Measurements from ENCODE around the gene SALL3.

The SALL3 gene

DNA sequence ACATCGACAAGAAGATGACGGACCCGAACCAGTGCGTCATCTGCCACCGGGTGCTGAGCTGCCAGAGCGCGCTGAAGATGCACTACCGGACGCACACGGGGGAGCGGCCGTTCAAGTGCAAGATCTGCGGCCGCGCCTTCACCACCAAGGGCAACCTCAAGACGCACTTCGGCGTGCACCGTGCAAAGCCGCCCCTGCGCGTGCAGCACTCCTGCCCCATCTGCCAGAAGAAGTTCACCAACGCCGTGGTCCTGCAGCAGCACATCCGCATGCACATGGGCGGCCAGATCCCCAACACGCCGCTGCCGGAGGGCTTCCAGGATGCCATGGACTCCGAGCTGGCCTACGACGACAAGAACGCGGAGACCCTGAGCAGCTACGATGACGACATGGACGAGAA, 14.4 kb downstream of the SALL3 start:
- no peaks in the 10 kb centered on the region for H3K9me3 ChIP-seq (ENCODE audit: control insufficient read depth, insufficient read depth, low read length)
- no CpG with 5 or more reads among the region's 37 CpGs for WGBS (ENCODE audit: insufficient coverage, insufficient read length)
- H3K36me3 ChIP-seq (ENCODE audit: control insufficient read depth, insufficient read depth, low read length) = peaks cover 53% of the 10 kb centered on the region
- H3K4me1 ChIP-seq (ENCODE audit: control insufficient read depth, insufficient read depth, low read length) = no peaks in the 10 kb centered on the region
- no peak for DNase-seq (ENCODE audit: low read depth, low spot score)
- H3K4me3 ChIP-seq (ENCODE audit: low read length) = no peak overlapping the region
- H3K27ac ChIP-seq (ENCODE audit: low read length) = no peak overlapping the region
- H3K27me3 ChIP-seq (ENCODE audit: control insufficient read depth, insufficient read depth, low read length) = no peaks in the 10 kb centered on the region

DNA sequence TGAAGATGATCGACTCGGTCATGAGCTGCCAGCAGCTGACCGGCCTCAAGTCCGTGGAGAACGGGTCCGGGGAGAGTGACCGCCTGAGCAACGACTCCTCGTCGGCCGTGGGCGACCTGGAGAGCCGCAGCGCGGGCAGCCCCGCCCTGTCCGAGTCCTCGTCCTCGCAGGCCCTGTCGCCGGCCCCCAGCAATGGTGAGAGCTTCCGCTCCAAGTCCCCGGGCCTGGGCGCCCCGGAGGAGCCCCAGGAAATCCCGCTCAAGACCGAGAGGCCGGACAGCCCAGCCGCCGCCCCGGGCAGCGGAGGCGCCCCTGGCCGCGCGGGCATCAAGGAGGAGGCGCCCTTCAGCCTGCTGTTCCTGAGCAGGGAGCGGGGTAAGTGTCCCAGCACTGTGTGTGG, 14.9 kb downstream of the SALL3 start:
- H3K36me3 ChIP-seq (ENCODE audit: control insufficient read depth, insufficient read depth, low read length) = peaks cover 55% of the 10 kb centered on the region
- DNase-seq (ENCODE audit: low read depth, low spot score) = no peak
- H3K4me1 ChIP-seq (ENCODE audit: control insufficient read depth, insufficient read depth, low read length) = no peaks in the 10 kb centered on the region
- H3K9me3 ChIP-seq (ENCODE audit: control insufficient read depth, insufficient read depth, low read length) = no peaks in the 10 kb centered on the region
- H3K4me3 ChIP-seq (ENCODE audit: low read length) = no peak overlapping the region
- H3K27ac ChIP-seq (ENCODE audit: low read length) = no peak overlapping the region
- no CpG with 5 or more reads among the region's 38 CpGs for WGBS (ENCODE audit: insufficient coverage, insufficient read length)
- H3K27me3 ChIP-seq (ENCODE audit: control insufficient read depth, insufficient read depth, low read length) = no peaks in the 10 kb centered on the region

DNA sequence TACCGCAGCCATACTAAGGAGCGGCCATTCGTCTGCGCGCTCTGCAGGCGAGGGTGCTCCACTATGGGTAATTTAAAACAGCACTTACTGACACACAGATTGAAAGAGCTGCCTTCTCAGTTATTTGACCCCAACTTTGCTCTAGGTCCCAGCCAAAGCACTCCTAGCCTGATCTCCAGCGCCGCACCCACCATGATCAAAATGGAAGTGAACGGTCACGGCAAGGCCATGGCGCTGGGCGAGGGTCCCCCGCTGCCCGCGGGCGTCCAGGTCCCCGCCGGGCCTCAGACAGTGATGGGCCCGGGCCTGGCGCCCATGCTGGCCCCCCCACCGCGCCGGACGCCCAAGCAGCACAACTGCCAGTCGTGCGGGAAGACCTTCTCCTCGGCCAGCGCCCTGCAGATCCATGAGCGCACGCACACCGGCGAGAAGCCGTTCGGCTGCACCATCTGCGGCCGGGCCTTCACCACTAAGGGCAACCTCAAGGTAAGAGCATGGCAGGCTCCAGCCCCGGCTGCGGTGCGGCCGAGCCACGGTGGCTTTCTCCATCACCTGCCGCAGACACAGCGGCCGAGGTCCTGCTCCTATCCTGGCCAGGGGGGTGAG, 15.5 kb downstream of the SALL3 start:
- H3K9me3 ChIP-seq (ENCODE audit: control insufficient read depth, insufficient read depth, low read length) = no peaks in the 10 kb centered on the region
- no peak overlapping the region for H3K4me3 ChIP-seq (ENCODE audit: low read length)
- peaks cover 55% of the 10 kb centered on the region for H3K36me3 ChIP-seq (ENCODE audit: control insufficient read depth, insufficient read depth, low read length)
- no peaks in the 10 kb centered on the region for H3K27me3 ChIP-seq (ENCODE audit: control insufficient read depth, insufficient read depth, low read length)
- H3K27ac ChIP-seq (ENCODE audit: low read length) = no peak overlapping the region
- WGBS (ENCODE audit: insufficient coverage, insufficient read length) = no CpG with 5 or more reads among the region's 44 CpGs
- no peak for DNase-seq (ENCODE audit: low read depth, low spot score)
- no peaks in the 10 kb centered on the region for H3K4me1 ChIP-seq (ENCODE audit: control insufficient read depth, insufficient read depth, low read length)

DNA sequence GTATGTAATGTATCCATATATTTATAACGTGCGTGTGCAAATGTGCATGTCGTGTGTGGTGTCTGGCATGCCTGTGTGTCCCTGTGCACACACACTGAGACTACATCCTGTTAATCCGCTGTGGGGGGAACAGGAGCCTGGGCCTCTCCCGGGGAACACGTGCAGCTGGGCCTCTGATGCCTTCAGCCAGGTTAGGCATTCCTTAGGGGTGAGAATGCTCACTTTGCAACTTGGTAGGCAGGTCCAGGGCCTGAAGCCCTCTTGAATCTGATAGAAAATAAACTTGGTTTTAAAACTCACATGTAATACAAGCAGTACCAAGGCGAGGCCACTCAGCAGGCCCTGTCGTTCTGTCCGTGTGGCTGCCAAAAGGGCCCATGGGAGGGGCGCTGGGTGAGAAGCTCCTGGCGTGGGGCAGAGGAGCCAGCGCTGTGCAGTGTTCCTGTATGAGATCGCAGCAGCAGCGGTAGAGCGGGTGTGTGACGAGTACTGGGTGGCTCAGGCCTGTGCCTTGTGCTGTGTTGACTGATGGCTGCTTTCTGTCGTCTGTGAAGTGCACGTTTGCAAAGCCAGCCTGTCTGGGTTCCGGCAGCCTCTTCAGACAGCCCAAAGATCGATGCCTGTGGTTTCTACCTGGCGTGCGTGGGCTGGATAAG, 16.2 kb downstream of the SALL3 start:
- H3K4me3 ChIP-seq (ENCODE audit: low read length) = no peak overlapping the region
- no peak for DNase-seq (ENCODE audit: low read depth, low spot score)
- no peaks in the 10 kb centered on the region for H3K4me1 ChIP-seq (ENCODE audit: control insufficient read depth, insufficient read depth, low read length)
- H3K36me3 ChIP-seq (ENCODE audit: control insufficient read depth, insufficient read depth, low read length) = peaks cover 55% of the 10 kb centered on the region
- H3K27ac ChIP-seq (ENCODE audit: low read length) = no peak overlapping the region
- WGBS (ENCODE audit: insufficient coverage, insufficient read length) = no CpG with 5 or more reads among the region's 22 CpGs
- H3K27me3 ChIP-seq (ENCODE audit: control insufficient read depth, insufficient read depth, low read length) = no peaks in the 10 kb centered on the region
- H3K9me3 ChIP-seq (ENCODE audit: control insufficient read depth, insufficient read depth, low read length) = no peaks in the 10 kb centered on the region

DNA sequence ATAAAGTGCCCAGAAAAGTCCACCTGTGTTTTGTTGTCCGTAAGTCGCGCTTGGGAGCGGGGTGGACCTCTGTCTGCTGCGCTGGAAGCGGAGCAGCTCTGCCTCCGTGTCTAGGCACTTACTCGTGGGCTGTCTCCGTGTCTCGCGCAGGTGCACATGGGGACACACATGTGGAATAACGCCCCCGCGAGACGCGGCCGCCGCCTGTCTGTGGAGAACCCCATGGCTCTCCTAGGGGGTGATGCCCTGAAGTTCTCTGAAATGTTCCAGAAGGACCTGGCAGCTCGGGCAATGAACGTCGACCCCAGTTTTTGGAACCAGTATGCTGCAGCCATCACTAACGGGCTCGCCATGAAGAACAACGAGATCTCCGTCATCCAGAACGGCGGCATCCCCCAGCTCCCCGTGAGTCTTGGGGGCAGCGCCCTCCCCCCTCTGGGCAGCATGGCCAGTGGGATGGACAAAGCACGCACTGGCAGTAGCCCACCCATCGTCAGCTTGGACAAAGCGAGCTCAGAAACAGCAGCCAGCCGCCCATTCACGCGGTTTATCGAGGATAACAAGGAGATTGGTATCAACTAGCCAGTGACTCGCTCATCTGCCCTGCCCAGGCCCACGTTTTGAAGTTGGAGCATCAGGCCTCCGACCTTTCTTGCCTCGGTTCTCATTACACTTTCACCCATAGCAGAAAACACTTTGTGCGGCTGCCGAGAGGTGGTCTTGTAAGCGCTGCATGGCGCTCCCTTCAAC, 17.3 kb downstream of the SALL3 start:
- no peak overlapping the region for H3K27ac ChIP-seq (ENCODE audit: low read length)
- H3K4me3 ChIP-seq (ENCODE audit: low read length) = no peak overlapping the region
- no peaks in the 10 kb centered on the region for H3K9me3 ChIP-seq (ENCODE audit: control insufficient read depth, insufficient read depth, low read length)
- no peaks in the 10 kb centered on the region for H3K27me3 ChIP-seq (ENCODE audit: control insufficient read depth, insufficient read depth, low read length)
- H3K36me3 ChIP-seq (ENCODE audit: control insufficient read depth, insufficient read depth, low read length) = peaks cover 54% of the 10 kb centered on the region
- no CpG with 5 or more reads among the region's 44 CpGs for WGBS (ENCODE audit: insufficient coverage, insufficient read length)
- no peak for DNase-seq (ENCODE audit: low read depth, low spot score)
- H3K4me1 ChIP-seq (ENCODE audit: control insufficient read depth, insufficient read depth, low read length) = no peaks in the 10 kb centered on the region

DNA sequence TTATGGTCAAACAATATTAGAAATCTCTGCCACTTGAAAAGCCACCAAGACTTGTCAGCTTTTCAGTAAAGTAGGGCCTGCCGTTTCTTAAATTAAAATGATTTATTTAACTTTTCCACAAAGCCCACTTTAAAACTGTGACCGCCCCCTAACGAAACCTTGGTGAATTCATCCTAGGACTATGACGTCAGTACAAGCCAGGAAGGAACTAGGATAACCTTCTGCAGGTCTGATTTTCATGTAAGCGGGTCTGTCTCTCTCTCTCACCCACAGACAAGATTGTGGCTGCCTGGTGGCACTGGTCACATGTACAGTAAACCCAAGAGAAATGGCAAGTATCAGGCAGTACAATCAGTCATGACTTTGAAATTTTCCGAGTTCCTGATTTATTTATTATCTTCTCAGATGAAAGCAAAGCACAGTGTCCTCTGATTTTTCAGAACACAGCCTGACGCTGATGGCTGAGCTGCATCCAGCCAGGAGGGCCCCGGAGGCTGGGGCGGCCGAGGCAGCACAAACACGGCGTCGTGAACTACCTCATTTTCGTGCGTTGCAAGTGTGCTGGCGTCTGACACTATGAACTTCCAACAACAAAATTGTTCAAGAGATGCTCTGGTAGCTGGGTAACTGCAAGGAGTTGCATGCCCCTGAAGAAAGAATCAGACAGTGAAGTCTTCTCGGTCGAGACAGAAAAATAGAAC, 18.9 kb downstream of the SALL3 start:
- Histone ChIP-seq H3K27ac (ENCODE audit: low read length) (no peak overlapping the region), H3K9me3 (ENCODE audit: control insufficient read depth, insufficient read depth, low read length) (no peaks in the 10 kb centered on the region), H3K36me3 (ENCODE audit: control insufficient read depth, insufficient read depth, low read length) (peaks cover 42% of the 10 kb centered on the region), H3K4me1 (ENCODE audit: control insufficient read depth, insufficient read depth, low read length) (no peaks in the 10 kb centered on the region), H3K27me3 (ENCODE audit: control insufficient read depth, insufficient read depth, low read length) (no peaks in the 10 kb centered on the region), H3K4me3 (ENCODE audit: low read length) (no peak overlapping the region)
- DNase-seq (ENCODE audit: low read depth, low spot score) = no peak
- no CpG with 5 or more reads among the region's 18 CpGs for WGBS (ENCODE audit: insufficient coverage, insufficient read length)

DNA sequence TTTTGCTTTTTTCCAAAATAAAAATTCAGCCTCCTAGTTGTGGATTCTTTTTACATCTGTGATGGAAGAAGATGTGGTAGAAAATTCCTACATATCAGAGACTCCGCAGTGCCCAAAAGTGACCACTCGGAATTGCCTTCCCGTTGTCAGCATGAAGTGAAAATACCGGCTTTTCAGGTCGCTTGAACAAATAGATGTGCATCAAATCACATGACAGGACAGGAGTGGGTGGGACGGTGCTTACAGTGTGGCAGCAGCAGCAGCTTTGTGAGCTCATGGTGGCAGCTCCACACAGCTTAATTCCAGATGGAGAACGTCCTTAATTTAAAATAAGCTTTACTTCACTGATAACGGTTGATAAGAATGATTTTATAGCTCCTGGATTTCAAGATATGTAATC, 20.3 kb downstream of the SALL3 start:
- H3K4me3 ChIP-seq (ENCODE audit: low read length) = no peak overlapping the region
- H3K9me3 ChIP-seq (ENCODE audit: control insufficient read depth, insufficient read depth, low read length) = no peaks in the 10 kb centered on the region
- peaks cover 28% of the 10 kb centered on the region for H3K36me3 ChIP-seq (ENCODE audit: control insufficient read depth, insufficient read depth, low read length)
- no peak for DNase-seq (ENCODE audit: low read depth, low spot score)
- no CpG with 5 or more reads among the region's 8 CpGs for WGBS (ENCODE audit: insufficient coverage, insufficient read length)
- H3K27ac ChIP-seq (ENCODE audit: low read length) = no peak overlapping the region
- no peaks in the 10 kb centered on the region for H3K4me1 ChIP-seq (ENCODE audit: control insufficient read depth, insufficient read depth, low read length)
- H3K27me3 ChIP-seq (ENCODE audit: control insufficient read depth, insufficient read depth, low read length) = no peaks in the 10 kb centered on the region

DNA sequence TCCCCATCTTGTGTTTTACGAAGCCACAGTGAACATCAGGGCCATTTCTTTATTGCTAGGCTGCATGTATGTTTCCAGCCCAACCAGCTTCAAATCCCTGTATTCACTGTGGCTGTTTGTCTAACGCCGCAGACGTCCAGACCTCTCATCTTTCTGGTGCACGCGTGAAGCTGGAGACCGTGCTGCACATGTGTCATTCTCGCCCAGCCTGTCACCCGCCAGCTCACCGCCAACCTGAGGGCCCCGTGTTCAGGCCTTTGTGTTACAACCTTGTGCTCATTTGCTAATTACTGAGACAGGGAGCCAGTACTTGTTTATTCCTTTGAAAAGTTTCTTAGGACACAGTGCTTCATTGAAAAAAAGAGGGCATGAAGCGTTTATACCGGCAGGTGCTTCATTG, 21.4 kb downstream of the SALL3 start:
- DNase-seq (ENCODE audit: low read depth, low spot score) = no peak
- H3K36me3 ChIP-seq (ENCODE audit: control insufficient read depth, insufficient read depth, low read length) = peaks cover 18% of the 10 kb centered on the region
- no peaks in the 10 kb centered on the region for H3K27me3 ChIP-seq (ENCODE audit: control insufficient read depth, insufficient read depth, low read length)
- H3K9me3 ChIP-seq (ENCODE audit: control insufficient read depth, insufficient read depth, low read length) = no peaks in the 10 kb centered on the region
- H3K4me1 ChIP-seq (ENCODE audit: control insufficient read depth, insufficient read depth, low read length) = no peaks in the 10 kb centered on the region
- no peak overlapping the region for H3K27ac ChIP-seq (ENCODE audit: low read length)
- no CpG with 5 or more reads among the region's 13 CpGs for WGBS (ENCODE audit: insufficient coverage, insufficient read length)
- H3K4me3 ChIP-seq (ENCODE audit: low read length) = no peak overlapping the region

DNA sequence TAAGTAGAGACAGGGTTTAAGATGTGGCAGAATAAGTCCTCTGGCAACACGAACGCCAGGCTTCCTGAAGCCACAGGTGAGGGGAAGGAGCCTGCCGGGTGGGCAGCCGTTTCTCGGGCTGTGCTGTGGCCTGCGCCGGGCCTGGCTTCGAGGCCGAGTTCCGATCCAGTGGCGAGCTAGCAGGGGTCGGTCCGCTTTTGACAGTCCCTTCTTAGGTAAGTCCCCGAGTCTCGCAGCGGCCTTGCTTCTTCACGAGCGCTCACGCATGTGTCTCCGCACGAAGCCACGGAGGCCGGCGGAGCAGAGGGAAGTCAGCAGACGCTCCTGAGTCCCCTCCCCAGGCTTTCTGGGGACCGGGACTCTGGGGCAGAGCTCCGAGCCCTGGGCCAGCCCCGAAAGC, 26.0 kb downstream of the SALL3 start:
- WGBS (ENCODE audit: insufficient coverage, insufficient read length) = no CpG with 5 or more reads among the region's 28 CpGs
- Histone ChIP-seq H3K9me3 (ENCODE audit: control insufficient read depth, insufficient read depth, low read length) (no peaks in the 10 kb centered on the region), H3K27me3 (ENCODE audit: control insufficient read depth, insufficient read depth, low read length) (no peaks in the 10 kb centered on the region), H3K4me3 (ENCODE audit: low read length) (no peak overlapping the region), H3K4me1 (ENCODE audit: control insufficient read depth, insufficient read depth, low read length) (no peaks in the 10 kb centered on the region), H3K27ac (ENCODE audit: low read length) (no peak overlapping the region), H3K36me3 (ENCODE audit: control insufficient read depth, insufficient read depth, low read length) (no peaks in the 10 kb centered on the region; the same call in 1 of the 2 replicates)
- no peak for DNase-seq (ENCODE audit: low read depth, low spot score)

DNA sequence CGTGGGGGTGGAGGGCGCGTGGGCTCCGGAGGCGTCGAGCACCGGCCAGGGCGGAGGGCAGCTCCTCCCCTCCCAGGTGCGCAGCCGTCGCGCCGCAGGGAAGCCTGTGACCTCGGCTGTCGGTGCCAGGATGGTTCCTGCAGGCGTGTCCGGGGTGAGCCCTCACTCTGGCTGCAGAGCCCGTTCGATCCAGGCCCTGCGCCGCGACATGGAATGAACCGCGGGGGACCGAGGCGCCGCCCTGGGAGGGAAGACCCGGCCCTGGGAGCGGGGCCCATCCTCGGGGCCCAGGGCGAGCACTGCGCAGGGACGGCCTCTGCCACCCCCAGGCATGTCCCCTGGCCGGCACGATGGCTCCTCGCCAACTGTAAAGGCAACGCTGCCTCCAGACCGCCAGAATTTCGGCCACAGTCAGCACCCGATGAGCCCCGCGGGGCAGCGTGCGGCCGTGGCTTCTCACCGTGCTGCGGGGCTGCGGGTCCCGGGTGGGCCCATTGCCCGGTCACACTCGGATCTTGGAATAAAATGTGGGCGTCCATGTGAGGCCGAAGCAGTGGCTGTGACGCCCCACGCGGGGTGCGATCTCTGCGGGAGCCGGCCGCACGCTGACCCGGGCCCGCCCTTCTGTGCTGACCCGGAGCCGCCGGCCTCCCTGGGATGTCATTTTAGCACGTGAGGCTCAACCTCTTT, 26.6 kb downstream of the SALL3 start:
- Histone ChIP-seq H3K9me3 (ENCODE audit: control insufficient read depth, insufficient read depth, low read length) (no peaks in the 10 kb centered on the region), H3K27ac (ENCODE audit: low read length) (no peak overlapping the region), H3K27me3 (ENCODE audit: control insufficient read depth, insufficient read depth, low read length) (no peaks in the 10 kb centered on the region), H3K4me3 (ENCODE audit: low read length) (no peak overlapping the region), H3K4me1 (ENCODE audit: control insufficient read depth, insufficient read depth, low read length) (no peaks in the 10 kb centered on the region), H3K36me3 (ENCODE audit: control insufficient read depth, insufficient read depth, low read length) (no peaks in the 10 kb centered on the region; the same call in 1 of the 2 replicates)
- no CpG with 5 or more reads among the region's 67 CpGs for WGBS (ENCODE audit: insufficient coverage, insufficient read length)
- no peak for DNase-seq (ENCODE audit: low read depth, low spot score)
